KG1 (cell line): ENCODE measurements around the gene NME9.

Experiments
- DNase-seq: peaks from one replicate; lab custom pipeline; 2025; lab: John Stamatoyannopoulos, UW

NME9 gene

DNA sequence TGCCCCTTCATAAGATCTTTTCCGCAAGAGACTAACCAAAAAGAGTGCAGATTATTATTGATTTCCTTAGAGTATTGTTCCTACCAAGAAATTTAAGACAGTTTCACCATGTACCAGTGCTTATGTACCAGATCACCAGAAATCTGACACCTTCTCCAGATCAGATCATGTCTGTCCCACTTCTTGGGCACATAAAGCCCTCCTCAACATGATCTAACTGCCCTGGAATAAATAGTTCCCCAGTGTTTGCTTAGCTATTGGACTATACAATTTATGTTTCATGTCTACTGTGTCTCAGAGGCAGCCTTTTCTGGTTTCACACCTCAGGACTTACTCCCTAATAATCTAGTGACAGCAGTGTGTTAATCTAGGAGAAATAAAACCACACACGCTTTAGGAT lies 46.8 kb downstream of the NME9 start:
- DNase-seq, result no peak

GRCh38 chr3:138281561-138281960 lies 48.1 kb downstream of the NME9 start:
- no peak for DNase-seq

DNA sequence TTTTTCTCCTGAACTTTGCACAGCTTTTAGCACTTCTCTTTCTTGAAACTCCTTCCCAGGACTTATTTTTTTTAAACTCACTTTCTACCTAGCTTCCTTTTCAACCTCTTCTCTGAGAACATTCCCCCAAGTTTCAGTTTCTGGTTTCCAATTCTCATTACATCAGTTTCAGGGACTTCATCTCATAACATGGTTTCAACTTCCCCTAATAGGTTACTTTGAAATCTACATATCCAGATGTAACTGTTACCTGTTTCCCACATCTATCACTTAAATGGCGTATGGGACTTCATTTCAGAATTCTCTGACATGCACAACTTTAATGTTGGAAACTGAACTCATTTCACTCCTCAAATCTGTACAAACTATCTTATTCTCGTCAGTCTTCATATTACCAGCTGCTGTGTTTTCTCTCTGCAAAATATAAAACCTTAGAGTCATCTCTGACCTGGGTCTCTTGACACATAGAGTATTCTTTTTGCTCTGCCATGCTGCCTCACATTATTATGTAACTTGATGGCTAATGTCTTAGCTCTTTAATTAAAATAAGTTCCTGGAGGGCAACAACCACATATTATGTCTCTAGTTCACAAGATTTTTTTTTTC lies 58.4 kb downstream of the NME9 start:
- DNase-seq, result no peak

- no peak for DNase-seq
Observed at GRCh38 chr3:138270245-138270644, 59.4 kb downstream of the NME9 start.

DNA sequence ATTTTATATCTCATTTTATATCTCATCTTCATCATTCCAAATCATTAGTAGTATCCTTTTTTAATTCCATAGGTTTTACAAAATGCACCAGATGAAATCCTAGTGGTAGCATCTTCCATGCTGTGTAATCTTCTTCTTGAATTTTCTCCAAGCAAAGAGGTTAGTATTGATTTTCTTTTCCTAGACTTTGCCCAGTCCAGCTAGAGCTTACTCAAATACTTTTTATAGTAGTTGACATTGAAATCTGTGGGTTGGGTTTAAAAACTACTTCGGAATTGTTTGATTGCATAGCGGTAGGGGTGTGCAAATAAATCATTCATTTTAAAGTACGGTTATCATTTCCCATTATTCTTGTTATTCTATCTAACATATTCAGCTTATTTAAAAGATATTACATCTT lies 62.6 kb downstream of the NME9 start:
- DNase-seq, result no peak

GRCh38 chr3:138265745-138266144 lies 63.9 kb downstream of the NME9 start:
- DNase-seq, result no peak

DNA sequence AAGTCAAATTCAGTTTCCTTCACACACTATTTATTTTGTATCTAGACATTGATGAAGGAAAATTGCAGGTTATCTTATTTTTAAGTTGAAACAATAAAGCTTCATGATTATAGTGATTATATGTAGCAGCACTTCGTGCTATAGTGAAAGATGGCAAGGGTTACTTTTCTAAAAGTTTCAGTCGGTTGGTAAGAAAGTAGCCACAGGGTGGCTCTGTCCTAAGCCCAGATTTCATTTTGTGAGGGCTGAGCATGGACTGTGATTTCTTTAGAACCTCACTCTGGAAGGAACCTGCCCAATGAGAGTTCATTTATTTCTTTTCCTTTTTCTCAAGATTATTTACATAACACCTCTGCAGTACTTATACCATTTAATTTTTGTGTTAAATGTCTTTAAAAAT lies 66.5 kb downstream of the NME9 start:
- no peak for DNase-seq

DNA sequence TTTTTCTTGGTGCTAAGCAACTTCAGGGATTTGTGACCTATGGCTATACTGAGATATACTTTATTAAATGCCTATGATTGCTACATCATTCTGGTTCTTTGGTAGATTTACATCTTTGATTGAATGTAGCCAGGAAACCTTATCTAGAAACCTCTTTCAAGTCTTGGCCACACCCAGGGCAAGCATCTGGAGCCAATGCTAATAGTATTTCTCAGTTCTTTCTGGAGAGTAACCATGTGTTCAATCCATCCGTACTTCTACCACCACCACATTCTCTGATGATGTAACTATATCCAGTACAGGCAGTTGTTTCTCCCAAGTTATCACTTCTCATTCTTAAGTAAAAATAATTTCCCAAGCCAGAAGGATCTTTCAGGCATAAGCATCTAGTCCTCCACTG lies 69.0 kb downstream of the NME9 start:
- DNase-seq, result no peak

- no peak for DNase-seq
Observed at GRCh38 chr3:138259126-138259525, 70.5 kb downstream of the NME9 start.

DNA sequence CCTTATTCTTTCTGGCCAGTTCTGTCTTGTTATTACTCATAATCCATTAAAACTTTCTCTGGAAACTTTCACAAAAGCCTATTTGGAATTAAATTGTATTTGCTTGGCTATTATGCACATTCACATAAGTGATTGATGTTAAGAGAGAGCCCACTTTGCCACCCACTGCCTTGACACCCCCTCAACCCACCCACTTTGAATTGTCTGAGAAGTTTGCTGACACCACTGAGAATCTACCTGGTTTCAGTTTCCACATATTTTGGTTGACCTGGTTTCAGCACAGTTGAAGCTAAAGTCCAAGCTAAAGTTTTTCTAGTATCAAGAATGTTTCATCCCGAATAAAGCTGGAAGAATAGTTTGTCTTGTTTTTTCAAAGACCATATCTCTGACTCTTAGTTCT lies 71.7 kb downstream of the NME9 start:
- no peak for DNase-seq

DNA sequence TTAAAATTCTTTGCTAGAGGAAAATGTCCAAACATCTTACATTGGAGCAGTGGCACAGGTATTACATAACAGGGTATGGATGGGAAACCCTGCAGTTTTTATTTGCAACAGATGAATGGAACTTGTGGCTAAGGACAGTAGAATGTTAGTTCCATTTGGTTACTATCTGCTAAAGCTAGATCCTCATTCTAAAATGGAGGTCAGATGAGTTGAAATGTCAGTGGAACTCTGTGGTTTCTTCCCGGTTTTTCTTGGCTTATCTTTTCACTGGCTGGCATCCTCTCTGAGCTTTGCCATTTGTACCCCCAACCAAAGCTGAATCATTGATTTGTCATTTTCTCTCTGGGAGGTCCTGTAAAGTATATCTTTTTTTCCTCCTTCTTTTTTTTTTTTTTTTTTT lies 73.6 kb downstream of the NME9 start:
- DNase-seq, result no peak

DNA sequence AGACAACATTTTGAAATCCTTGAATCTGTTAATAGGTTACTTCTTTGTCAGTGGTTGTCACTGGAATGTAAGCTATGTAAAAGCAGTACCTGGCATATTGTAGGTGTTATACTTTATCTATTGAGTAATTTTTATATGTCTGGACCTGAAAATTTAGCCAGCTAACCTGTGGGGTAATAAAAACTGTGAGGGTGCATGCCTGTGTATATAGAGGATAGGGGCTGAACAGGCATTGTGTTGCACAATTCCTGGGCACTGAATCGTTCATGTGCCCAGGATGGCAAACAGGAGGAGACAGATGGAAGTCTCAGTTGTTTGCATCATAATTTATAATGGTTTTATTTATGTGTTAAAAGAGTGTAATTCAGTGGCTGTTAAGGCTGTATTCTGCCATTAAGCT lies 75.4 kb downstream of the NME9 start:
- no peak for DNase-seq

DNA sequence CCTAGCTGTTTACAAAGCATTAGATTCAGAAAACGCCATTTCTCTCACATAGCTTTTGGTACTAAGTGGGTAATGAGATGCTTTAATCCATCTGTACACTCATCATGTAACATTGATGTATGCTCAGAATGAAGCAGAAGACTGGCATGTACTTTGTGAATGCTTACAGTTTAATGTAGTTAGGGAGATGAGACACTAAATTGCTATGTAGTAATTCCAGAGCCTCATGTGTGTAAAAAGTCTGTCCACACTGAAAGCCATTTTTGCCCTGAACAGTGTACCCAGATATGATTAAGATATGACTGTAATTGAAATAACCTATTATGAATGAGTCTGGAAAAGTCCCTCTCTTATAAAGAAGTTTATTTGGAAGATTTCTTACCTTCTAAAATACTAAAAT lies 76.0 kb downstream of the NME9 start:
- DNase-seq, result no peak
